Astrocyte of the cerebellum (primary cell): Measurements from ENCODE around the gene PLEKHG2.

Experiments used
- DNase-seq: peaks from one replicate; pipeline ENCODE4 v3.0.0-alpha.2; 2011; ENCODE audit warnings: low read depth
- H3K4me3 ChIP-seq: 2 replicates; pipeline ENCODE4 v1.5.1; 2011; ENCODE audit warnings: mild to moderate bottlenecking, low read depth, low read length, moderate library complexity
- in situ Hi-C: cut with HindIII; loops from 2 replicates; pipeline ENCODE4 v1.10.0; 2017; ENCODE audit warnings: low sequenced_read_pairs
- TF ChIP-seq, protein P1 (sequence below): IDR thresholded peaks from 2 replicates; pipeline ENCODE4 v1.5.1; 2012; ENCODE audit warnings: low read length, low read depth, moderate library complexity, mild to moderate bottlenecking; ENCODE audit errors: missing control alignments

Gene PLEKHG2

DNA sequence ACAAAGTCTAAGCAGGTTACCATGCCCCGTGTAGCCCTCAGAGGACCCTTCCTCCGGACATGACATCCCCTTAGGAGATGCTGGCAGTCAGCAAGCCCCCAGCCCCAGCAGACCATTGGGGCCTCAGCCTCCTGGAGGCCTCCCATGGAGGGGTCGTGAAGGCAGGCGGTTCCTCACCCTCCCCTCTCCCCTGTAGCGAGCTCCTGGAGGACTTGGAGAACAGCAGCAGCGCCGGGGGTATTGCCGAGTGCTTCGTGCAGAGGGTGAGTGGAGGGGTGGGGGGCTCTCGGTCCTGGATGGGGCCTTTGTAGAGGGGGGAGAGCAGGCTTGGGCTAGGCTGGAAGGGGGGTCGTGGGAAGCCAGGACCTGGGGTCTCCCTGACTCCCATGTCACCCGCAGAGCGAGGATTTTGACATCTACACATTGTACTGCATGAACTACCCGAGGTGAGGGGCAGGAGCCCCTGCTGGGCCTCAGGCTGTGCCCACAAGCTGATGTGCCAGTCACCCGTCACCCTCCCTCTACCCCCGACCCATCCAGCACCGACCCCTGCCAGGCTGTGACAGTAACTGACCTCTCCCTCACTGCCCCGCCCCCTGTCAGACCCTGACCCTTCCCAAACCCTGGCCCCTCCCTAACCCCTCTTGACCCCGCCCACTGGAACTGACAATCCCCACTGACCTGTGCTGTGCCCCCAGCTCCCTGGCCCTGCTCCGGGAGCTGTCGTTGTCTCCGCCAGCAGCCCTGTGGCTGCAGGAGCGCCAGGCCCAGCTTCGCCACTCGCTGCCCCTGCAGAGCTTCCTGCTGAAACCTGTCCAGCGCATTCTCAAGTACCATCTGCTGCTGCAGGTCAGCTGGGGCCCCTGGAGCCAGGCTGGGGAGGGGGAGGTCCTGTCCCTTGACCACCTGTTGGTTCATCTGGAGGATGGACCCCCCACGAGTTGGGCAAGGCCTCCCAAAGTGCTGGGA is 4.0 kb downstream of the PLEKHG2 start:
- in situ Hi-C loops, result no loop called here
- H3K4me3 ChIP-seq, result no peak overlapping the region
- no peak for DNase-seq
- TF ChIP-seq, protein P1, sequence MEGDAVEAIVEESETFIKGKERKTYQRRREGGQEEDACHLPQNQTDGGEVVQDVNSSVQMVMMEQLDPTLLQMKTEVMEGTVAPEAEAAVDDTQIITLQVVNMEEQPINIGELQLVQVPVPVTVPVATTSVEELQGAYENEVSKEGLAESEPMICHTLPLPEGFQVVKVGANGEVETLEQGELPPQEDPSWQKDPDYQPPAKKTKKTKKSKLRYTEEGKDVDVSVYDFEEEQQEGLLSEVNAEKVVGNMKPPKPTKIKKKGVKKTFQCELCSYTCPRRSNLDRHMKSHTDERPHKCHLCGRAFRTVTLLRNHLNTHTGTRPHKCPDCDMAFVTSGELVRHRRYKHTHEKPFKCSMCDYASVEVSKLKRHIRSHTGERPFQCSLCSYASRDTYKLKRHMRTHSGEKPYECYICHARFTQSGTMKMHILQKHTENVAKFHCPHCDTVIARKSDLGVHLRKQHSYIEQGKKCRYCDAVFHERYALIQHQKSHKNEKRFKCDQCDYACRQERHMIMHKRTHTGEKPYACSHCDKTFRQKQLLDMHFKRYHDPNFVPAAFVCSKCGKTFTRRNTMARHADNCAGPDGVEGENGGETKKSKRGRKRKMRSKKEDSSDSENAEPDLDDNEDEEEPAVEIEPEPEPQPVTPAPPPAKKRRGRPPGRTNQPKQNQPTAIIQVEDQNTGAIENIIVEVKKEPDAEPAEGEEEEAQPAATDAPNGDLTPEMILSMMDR, result no peak

DNA sequence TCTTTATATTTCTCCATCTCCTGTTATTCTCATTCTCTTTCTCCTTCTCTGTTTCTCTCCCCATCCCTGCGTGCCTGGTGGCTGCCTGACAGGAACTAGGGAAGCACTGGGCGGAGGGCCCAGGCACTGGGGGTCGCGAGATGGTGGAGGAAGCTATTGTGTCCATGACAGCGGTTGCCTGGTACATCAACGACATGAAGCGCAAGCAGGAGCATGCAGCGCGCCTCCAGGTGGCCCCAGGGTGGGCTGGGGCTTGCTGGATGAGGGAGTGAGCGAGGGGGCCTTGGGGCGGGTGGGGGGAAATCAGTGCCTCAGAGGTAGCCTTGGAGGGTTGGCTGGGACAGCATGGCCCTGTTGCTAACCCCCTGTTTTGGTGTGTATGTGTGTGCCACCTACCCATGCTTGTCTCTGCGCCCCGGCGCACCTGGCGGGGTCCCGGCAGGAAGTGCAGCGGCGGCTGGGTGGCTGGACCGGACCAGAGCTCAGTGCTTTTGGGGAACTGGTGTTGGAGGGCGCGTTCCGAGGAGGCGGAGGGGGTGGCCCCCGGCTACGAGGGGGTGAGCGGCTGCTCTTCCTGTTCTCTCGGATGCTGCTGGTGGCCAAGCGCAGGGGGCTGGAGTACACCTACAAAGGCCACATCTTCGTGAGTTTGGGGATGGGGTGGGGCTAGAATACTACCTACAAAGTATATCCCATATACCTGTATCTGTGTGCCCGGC is 5.2 kb downstream of the PLEKHG2 start:
- no peak for DNase-seq
- H3K4me3 ChIP-seq, result no peak overlapping the region
- in situ Hi-C loops, result no loop called here
- TF ChIP-seq, protein P1, result no peak

DNA sequence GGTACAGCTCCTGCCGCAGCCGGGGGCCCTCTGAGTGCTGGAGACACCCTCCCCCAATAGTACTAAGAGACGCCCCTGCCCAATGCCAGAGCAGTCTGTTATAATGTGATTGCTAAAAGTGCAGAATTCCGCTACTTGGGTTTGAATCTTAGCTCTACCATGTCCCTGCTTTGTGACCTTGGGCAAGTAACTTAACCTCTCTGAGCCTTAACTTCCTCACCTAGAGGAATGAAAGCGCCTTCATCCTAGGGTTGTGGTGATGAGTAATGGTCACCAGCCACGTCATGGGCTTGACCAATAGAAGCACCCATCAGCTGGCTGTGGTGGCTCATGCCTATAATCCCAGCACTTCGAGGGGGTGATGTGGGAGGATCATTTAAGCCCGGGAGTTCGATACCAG is 6.5 kb downstream of the PLEKHG2 start:
- in situ Hi-C loops, result no loop called here
- TF ChIP-seq, protein P1, result no peak
- DNase-seq, result no peak
- no peak overlapping the region for H3K4me3 ChIP-seq

DNA sequence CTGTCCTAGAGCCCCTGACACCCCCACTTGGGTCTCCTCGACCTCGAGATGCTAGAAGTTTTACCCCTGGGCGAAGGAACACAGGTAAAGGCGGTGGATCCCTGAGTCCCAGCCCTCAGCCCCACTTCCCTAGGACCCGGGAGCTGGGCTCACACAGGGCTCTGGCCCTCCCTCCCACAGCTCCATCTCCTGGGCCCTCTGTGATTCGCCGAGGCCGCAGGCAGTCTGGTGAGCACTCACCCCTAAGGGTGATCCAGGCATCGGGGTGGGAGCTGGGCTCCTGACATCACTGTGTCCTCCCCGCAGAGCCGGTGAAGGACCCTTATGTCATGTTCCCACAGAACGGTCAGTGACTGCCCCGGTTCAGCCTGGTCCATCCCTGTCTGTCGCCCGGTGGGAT is 8.3 kb downstream of the PLEKHG2 start:
- TF ChIP-seq, protein P1, result no peak
- in situ Hi-C loops, result no loop called here
- no peak overlapping the region for H3K4me3 ChIP-seq
- no peak for DNase-seq

DNA sequence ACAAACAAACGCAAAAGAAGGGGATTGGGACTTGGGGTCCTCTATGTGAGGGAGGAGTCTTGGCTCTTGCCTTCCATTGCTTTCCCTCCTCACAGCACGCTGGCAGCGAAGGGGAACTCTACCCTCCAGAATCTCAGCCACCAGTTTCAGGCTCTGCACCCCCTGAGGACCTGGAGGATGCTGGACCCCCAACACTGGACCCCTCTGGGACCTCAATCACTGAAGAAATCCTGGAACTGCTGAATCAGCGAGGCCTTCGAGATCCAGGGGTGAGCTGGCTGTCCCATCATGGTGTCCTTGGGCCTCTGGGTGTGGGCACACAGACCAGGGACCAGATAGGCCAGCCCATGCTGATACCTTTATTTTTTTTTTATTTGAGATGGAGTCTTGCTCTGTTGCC is 9.6 kb downstream of the PLEKHG2 start:
- no peak overlapping the region for H3K4me3 ChIP-seq
- DNase-seq, result no peak
- in situ Hi-C loops, result no loop called here
- TF ChIP-seq, protein P1, result no peak

DNA sequence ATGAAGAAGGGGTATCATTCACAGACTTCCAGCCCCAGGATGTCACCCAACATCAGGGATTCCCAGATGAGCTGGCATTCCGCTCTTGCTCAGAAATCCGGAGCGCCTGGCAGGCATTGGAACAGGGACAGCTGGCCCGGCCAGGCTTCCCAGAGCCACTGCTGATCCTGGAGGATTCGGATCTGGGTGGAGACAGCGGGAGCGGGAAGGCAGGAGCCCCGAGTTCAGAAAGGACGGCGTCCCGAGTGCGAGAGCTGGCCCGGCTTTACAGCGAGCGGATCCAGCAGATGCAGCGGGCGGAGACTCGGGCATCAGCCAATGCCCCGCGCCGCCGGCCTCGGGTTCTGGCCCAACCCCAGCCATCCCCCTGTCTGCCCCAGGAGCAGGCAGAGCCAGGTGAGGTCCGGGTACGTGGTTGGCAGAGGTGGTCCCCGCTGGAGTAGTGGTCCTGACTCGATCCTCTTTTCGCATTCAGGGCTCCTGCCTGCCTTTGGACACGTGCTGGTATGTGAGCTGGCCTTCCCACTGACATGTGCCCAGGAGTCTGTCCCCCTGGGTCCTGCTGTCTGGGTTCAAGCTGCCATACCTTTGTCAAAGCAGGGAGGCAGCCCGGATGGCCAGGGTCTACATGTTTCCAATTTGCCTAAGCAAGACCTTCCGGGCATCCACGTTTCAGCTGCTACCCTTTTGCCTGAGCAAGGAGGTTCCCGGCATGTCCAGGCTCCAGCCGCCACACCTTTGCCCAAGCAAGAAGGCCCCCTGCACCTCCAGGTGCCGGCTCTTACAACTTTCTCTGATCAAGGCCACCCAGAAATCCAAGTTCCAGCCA is 11.0 kb downstream of the PLEKHG2 start:
- in situ Hi-C loops, result no loop called here
- DNase-seq, result no peak
- TF ChIP-seq, protein P1, result no peak

More for the DNA sequence above, 11.0 kb downstream of the PLEKHG2 start:
- no peak overlapping the region for H3K4me3 ChIP-seq
